Panc1 (cell line): ENCODE results near the gene PDGFD. TPM values are rescaled to one million over a fixed set of nuclear protein-coding genes. Genes with fewer than 3 reads are reported as not detected.

Experiments
- ATAC-seq: fragments of 200-7000 bp; cut with Tn5 transposase; 2 replicates; pipeline ENCODE4 v1.9.1; 2020; ENCODE audit warnings: mild to moderate bottlenecking, moderate library complexity
- BruUV-seq: library from RNA; stranded (reverse); fragments of 400-500 nt; replicated peaks from 2 replicates; lab custom pipeline; 2021; lab: Mats Ljungman, UMichigan
- CTCF ChIA-PET: fragments of 300-600 bp; sonication (Branson Sonifier 250); formaldehyde crosslinking; loops from one replicate; lab custom pipeline; 2022; ENCODE audit warnings: antibody characterized with exemption; lab: Charles Lee
- POLR2A ChIA-PET: fragments of 300-600 bp; sonication (Branson Sonifier 250); formaldehyde crosslinking; loops from one replicate; lab custom pipeline; 2022; ENCODE audit warnings: antibody characterized with exemption; lab: Charles Lee
- DNase-seq: peaks from one replicate; pipeline ENCODE4 v3.0.0-alpha.2; 2010; ENCODE audit warnings: low read depth, low spot score
- H3K27ac ChIP-seq: 2 replicates; pipeline ENCODE4 v1.5.1; 2011; ENCODE audit warnings: mild to moderate bottlenecking, low read length, inconsistent platforms
- H3K27me3 ChIP-seq: fragments of 200-500 bp; sonication (Bioruptor generic); 2 replicates; pipeline ENCODE4 v1.6.0; 2014; ENCODE audit warnings: low read length, inconsistent platforms; ENCODE audit not compliant: control insufficient read depth, insufficient read depth
- H3K36me3 ChIP-seq: fragments of 200-500 bp; sonication (Bioruptor generic); 2 replicates; pipeline ENCODE4 v1.5.1; 2014; ENCODE audit warnings: inconsistent platforms, mild to moderate bottlenecking, low read length, moderate library complexity; ENCODE audit not compliant: control insufficient read depth, insufficient read depth
- H3K4me1 ChIP-seq: 2 replicates; pipeline ENCODE4 v1.5.1; 2011; ENCODE audit warnings: inconsistent platforms, mild to moderate bottlenecking, low read length, moderate library complexity; ENCODE audit not compliant: control insufficient read depth, insufficient read depth
- H3K4me3 ChIP-seq, 2 experiments: 2 replicates each; pipeline ENCODE4 v1.5.1; 2011 to 2012; ENCODE audit warnings: low read depth in 2 of 2, low read length in 2 of 2, mild to moderate bottlenecking in 2 of 2, inconsistent platforms in 1 of 2, moderate library complexity in 1 of 2
- H3K9me3 ChIP-seq: fragments of 200-500 bp; sonication (Bioruptor generic); 2 replicates; pipeline ENCODE4 v1.5.1; 2014; ENCODE audit warnings: low read depth, mild to moderate bottlenecking, inconsistent platforms, low read length, moderate library complexity; ENCODE audit not compliant: control insufficient read depth, insufficient read depth
- CTCF ChIP-seq: fragments of 450-650 bp; IDR thresholded peaks from 2 replicates; pipeline ENCODE4 v1.5.1; 2017; ENCODE audit warnings: mild to moderate bottlenecking
- POLR2AphosphoS5 ChIP-seq: IDR thresholded peaks from 2 replicates; pipeline ENCODE4 v1.6.1; 2012; ENCODE audit warnings: mild to moderate bottlenecking, low read depth, low read length, moderate library complexity
- REST ChIP-seq, 2 experiments: IDR thresholded peaks; 2 replicates each; pipeline ENCODE4 v1.6.1; 2011 to 2012; ENCODE audit warnings: low read depth in 2 of 2, control low read depth in 1 of 2, low read length in 1 of 2, mild to moderate bottlenecking in 1 of 2, moderate library complexity in 1 of 2; ENCODE audit not compliant: insufficient read depth in 1 of 2
- SIN3A ChIP-seq: IDR thresholded peaks from 2 replicates; pipeline ENCODE4 v1.6.1; 2012; ENCODE audit warnings: low read depth, mild to moderate bottlenecking, low read length, moderate library complexity, borderline replicate concordance; ENCODE audit not compliant: insufficient read depth
- TCF7L2 ChIP-seq: IDR thresholded peaks from 2 replicates; pipeline ENCODE4 v1.6.1; 2011; ENCODE audit warnings: mild to moderate bottlenecking, low read depth, low read length, inconsistent platforms
- in situ Hi-C: cut with HindIII; loops from 2 replicates; pipeline ENCODE4 v1.10.0; 2016; ENCODE audit warnings: low sequenced_read_pairs, low pct_unique_long_range_greater_than_20kb
- intact Hi-C: fragments of 100-400 bp; cut with micrococcal nuclease; formaldehyde crosslinking; loops from one replicate; pipeline ENCODE4 v1.10.0; 2022; ENCODE audit not compliant: unreplicated experiment
- total RNA-seq: library from RNA; stranded (reverse); gene quantifications from one replicate; pipeline ENCODE4 v1.2.1, GENCODE V29; 2021; ENCODE audit not compliant: unreplicated experiment

The PDGFD gene
- total RNA-seq, 1 experiment from 2014 or later: 1.3 TPM

- DNase-seq: no peak
- no peak overlapping the region for H3K27ac ChIP-seq
- in situ Hi-C loops (no loop called here), intact Hi-C loops (no loop called here)
- H3K4me1 ChIP-seq: no peaks in the 10 kb centered on the region
- CTCF ChIA-PET: no interaction called here
- no peaks in the 10 kb centered on the region for H3K9me3 ChIP-seq
- no TSS peak for BruUV-seq
- H3K36me3 ChIP-seq: no peaks in the 10 kb centered on the region
- POLR2A ChIA-PET: no interaction called here
- ATAC-seq: no peak
- H3K27me3 ChIP-seq: no peaks in the 10 kb centered on the region
- TF ChIP-seq SIN3A (no peak), TCF7L2 (no peak), CTCF (no peak), REST (IDR thresholded peaks at IDR 0.05; ENCODE audit: insufficient read depth in 1 of 2, low read depth in 2 of 2, low read length in 1 of 2) (no peak), POLR2AphosphoS5 (no peak)
- H3K4me3 ChIP-seq: no peak overlapping the region
These were observed 72.5 kb downstream of the PDGFD start for GRCh38 chr11:104091281-104092096.

- Histone ChIP-seq H3K27me3 (no peaks in the 10 kb centered on the region), H3K9me3 (no peaks in the 10 kb centered on the region), H3K4me1 (no peaks in the 10 kb centered on the region), H3K4me3 (no peak overlapping the region), H3K27ac (no peak overlapping the region), H3K36me3 (no peaks in the 10 kb centered on the region)
- in situ Hi-C loops (no loop called here), intact Hi-C loops (no loop called here)
- BruUV-seq: no TSS peak
- ChIA-PET CTCF (no interaction called here), POLR2A (no interaction called here)
- ATAC-seq (no peak), DNase-seq (no peak)
- TF ChIP-seq POLR2AphosphoS5 (no peak), REST (IDR thresholded peaks at IDR 0.05; ENCODE audit: insufficient read depth in 1 of 2, low read depth in 2 of 2, low read length in 1 of 2) (no peak), TCF7L2 (no peak), SIN3A (no peak), CTCF (no peak)
These were observed 73.2 kb downstream of the PDGFD start for GRCh38 chr11:104090767-104091166.
